CD8-positive, alpha-beta memory T cell (primary cell): ENCODE results near the gene FAM89A. TPM values are rescaled to one million over a fixed set of nuclear protein-coding genes. Genes with fewer than 3 reads are reported as not detected.
A peak's percentile ranks its signal among the peaks of the same experiment; 100 is the strongest.

Experiments used
- CTCF ChIA-PET: fragments of 350-600 bp; sonication (Branson Sonifier 250); formaldehyde crosslinking; loops from one replicate; lab custom pipeline; 2021; ENCODE audit warnings: antibody characterized with exemption; lab: Charles Lee
- POLR2A ChIA-PET: fragments of 350-600 bp; sonication (Branson Sonifier 250); formaldehyde crosslinking; loops from one replicate; lab custom pipeline; 2021; ENCODE audit warnings: antibody characterized with exemption; lab: Charles Lee
- DNase-seq, 5 donors: peaks; one replicate each; pipeline versions ENCODE4 v3.0.0 to v3.0.0-alpha.2; 2020 to 2022; ENCODE audit warnings: mixed read lengths in 1 of 5
- H3K27ac ChIP-seq: one replicate; pipeline ENCODE4 v1.7.0; 2013; ENCODE audit warnings: low read depth, mild to moderate bottlenecking, low read length, moderate library complexity
- H3K27me3 ChIP-seq: 2 replicates; pipeline ENCODE4 v1.7.0; 2013; ENCODE audit warnings: low read length, mild to moderate bottlenecking; ENCODE audit not compliant: insufficient read depth, poor library complexity, severe bottlenecking
- H3K36me3 ChIP-seq: 2 replicates; pipeline ENCODE4 v1.7.0; 2013; ENCODE audit warnings: mild to moderate bottlenecking, low read length, moderate library complexity; ENCODE audit not compliant: insufficient read depth
- H3K4me1 ChIP-seq: 2 replicates; pipeline ENCODE4 v1.7.0; 2013; ENCODE audit warnings: mild to moderate bottlenecking, low read length, moderate library complexity; ENCODE audit not compliant: insufficient read depth
- H3K4me3 ChIP-seq: 2 replicates; pipeline ENCODE4 v1.7.0; 2013; ENCODE audit warnings: mild to moderate bottlenecking, low read length
- H3K9me3 ChIP-seq: 2 replicates; pipeline ENCODE4 v1.7.0; 2013; ENCODE audit warnings: mild to moderate bottlenecking, low read length
- H3K27ac Mint-ChIP-seq, 8 donors: one replicate each; pipeline ENCODE4 v1.8.0; 2020 to 2021; ENCODE audit warnings: mixed read lengths in 8 of 8, mild to moderate bottlenecking in 6 of 8, inconsistent platforms in 3 of 8, moderate library complexity in 3 of 8
- H3K27me3 Mint-ChIP-seq, 2 donors: one replicate each; pipeline ENCODE4 v1.8.0; 2020 to 2021; ENCODE audit warnings: mixed read lengths in 2 of 2, mild to moderate bottlenecking in 1 of 2, moderate library complexity in 1 of 2
- H3K36me3 Mint-ChIP-seq, 3 donors: one replicate each; pipeline ENCODE4 v1.8.0; 2020 to 2021; ENCODE audit warnings: mixed read lengths in 3 of 3, inconsistent platforms in 1 of 3, mild to moderate bottlenecking in 1 of 3
- H3K4me1 Mint-ChIP-seq, 3 donors: one replicate each; pipeline ENCODE4 v1.8.0; 2020 to 2021; ENCODE audit warnings: mixed read lengths in 3 of 3, inconsistent platforms in 1 of 3, mild to moderate bottlenecking in 1 of 3
- H3K4me3 Mint-ChIP-seq, 7 donors: one replicate each; pipeline ENCODE4 v1.8.0; 2020 to 2021; ENCODE audit warnings: mixed read lengths in 7 of 7, mild to moderate bottlenecking in 6 of 7, moderate library complexity in 4 of 7, inconsistent platforms in 2 of 7
- H3K9me3 Mint-ChIP-seq, 5 donors: one replicate each; pipeline ENCODE4 v1.8.0; 2020 to 2022; ENCODE audit warnings: mixed read lengths in 5 of 5, mild to moderate bottlenecking in 3 of 5, moderate library complexity in 2 of 5, inconsistent platforms in 1 of 5
- polyA plus RNA-seq: library from polyadenylated mRNA; unstranded; fragments of 300-500 nt; fragmentation: Illumina TruSeq; gene quantifications from one replicate; pipeline ENCODE4 v1.2.3, GENCODE V29; 2021
- total RNA-seq, 2 experiments: library from RNA; stranded (reverse); gene quantifications; one replicate each; pipeline ENCODE4 v1.2.3, GENCODE V29; 2021

Gene FAM89A
- total and polyA plus RNA-seq, 3 experiments from 2014 or later: 10.5 to 14.8 (median 12.1) TPM

DNA sequence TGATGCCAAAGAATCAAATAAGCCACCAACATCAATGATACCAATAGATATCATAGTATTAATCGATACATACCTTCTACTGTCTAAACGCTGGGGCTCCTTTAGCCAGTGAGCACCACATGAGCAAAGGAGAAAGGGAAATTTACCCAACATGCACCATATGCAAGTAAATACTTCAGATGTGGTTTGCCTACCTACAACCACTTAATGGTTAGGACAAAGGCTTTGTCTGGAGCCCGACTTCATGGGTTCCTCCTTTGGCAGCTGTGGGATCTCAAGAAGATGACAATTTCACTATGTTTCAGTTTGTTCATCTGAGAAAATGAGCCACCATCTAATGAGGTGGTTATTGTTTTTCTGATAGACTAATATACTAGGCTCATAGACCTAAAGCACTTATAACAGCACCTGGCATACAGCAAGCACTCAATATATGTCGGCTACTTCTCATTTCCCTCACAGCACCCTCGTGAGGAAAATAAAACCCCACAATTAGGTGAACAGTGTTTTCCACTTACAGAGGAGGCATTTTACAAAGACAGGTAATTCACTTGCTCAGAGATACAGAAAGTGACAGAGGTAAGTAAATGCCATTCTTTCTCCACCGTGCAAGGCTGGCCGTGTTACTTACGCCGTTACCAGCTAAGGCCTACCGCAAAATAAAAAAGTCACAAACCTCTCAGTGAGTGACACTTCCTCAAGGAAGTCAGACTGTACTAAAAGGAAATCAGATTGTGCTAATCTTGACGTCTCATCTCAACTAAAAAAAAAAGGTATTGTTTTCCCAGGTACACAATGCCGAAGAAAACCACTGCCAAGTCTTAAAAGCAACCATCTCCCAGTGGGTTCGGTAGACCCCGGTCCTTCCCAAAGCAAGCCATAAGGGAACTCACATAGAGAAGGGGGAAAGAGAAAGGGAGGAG, 63.0 kb downstream of the FAM89A start:
- no peaks in the 10 kb centered on the region for H3K27me3 ChIP-seq
- Mint-ChIP-seq H3K4me1 (peaks cover 54 to 68% (median 66%) of the 10 kb centered on the region in 3 donors), H3K27me3 (no peaks in the 10 kb centered on the region), H3K27ac (peak overlapping the region; percentile 90 to 100 (median 98)), H3K4me3 (peak overlapping the region; percentile 93 to 100 (median 95)), H3K36me3 (peaks cover 0 to 23% (median 3%) of the 10 kb centered on the region in 3 donors), H3K9me3 (no peaks in the 10 kb centered on the region)
- peak; percentile 15 to 76 (median 65) for DNase-seq
- no peaks in the 10 kb centered on the region for H3K9me3 ChIP-seq
- POLR2A ChIA-PET: no interaction called here
- peak overlapping the region; percentile 62 for H3K27ac ChIP-seq
- peak overlapping the region; percentile 67 for H3K4me3 ChIP-seq
- CTCF ChIA-PET: interaction anchor here (1.1 to 1.6 kb wide), 4 partner anchors 10 to 60 kb away, joined by 3 to 5 read pairs (median 4); no protein-coding TSS in a partner anchor
- peaks cover 9% of the 10 kb centered on the region for H3K36me3 ChIP-seq
- peaks cover 59% of the 10 kb centered on the region for H3K4me1 ChIP-seq

DNA sequence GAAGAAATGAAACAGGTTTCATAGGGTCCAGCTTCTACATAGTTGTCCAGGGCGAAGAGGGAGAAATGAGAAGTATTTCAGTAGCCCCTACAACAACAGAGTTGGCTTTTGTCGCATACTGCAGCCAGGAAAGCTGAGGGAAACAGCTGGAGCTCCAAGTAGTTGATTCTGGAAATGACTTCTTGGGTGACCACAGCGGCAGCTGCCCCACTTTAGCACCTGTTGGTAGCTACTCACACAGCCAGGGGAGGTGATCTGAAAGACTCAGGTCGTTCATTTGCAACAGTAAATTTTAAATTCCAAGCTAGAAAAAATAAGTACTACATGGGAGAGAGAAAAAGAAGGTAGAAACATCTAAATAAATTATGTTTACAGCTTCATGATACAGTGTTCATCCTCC, 63.7 kb downstream of the FAM89A start:
- H3K4me3 Mint-ChIP-seq: peak overlapping the region in 5 of 7 donors; percentile 31 to 100 (median 93)
- CTCF ChIA-PET: interaction anchor here (0.6 to 1.6 kb wide), 5 partner anchors 11 to 60 kb away, joined by 3 to 5 read pairs (median 4); no protein-coding TSS in a partner anchor
- H3K27me3 ChIP-seq: no peaks in the 10 kb centered on the region
- POLR2A ChIA-PET: no interaction called here
- H3K4me1 ChIP-seq: peaks cover 65% of the 10 kb centered on the region
- H3K27me3 Mint-ChIP-seq: no peaks in the 10 kb centered on the region
- peak overlapping the region; percentile 90 to 100 (median 98) for H3K27ac Mint-ChIP-seq
- DNase-seq: no peak
- H3K9me3 Mint-ChIP-seq: no peaks in the 10 kb centered on the region
- no peaks in the 10 kb centered on the region for H3K9me3 ChIP-seq
- H3K36me3 Mint-ChIP-seq: peaks cover 0 to 23% (median 3%) of the 10 kb centered on the region in 3 donors
- H3K4me3 ChIP-seq: no peak overlapping the region
- peaks cover 61 to 75% (median 73%) of the 10 kb centered on the region in 3 donors for H3K4me1 Mint-ChIP-seq
- H3K36me3 ChIP-seq: peaks cover 9% of the 10 kb centered on the region
- no peak overlapping the region for H3K27ac ChIP-seq

DNA sequence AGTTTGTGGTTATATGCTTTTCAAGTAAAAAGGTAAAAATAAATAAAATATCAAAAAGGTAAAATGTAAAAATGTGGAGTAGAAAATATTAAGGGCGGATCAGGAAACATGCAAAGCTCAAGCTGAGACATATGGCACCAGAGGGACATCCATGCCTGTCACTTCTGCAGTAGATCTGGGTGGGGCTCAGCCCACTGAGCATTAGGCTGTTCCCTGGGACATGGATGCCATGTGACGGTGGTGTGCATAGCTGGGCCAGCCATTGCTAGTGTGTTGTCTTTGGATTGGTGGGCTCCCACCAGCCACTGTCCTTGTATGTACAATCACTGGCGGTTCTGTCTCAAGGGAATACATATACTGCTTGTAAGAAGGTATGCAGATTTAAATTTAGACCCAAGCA, 64.4 kb downstream of the FAM89A start:
- Histone ChIP-seq H3K36me3 (peaks cover 9% of the 10 kb centered on the region), H3K4me1 (peaks cover 68% of the 10 kb centered on the region), H3K27me3 (no peaks in the 10 kb centered on the region), H3K27ac (no peak overlapping the region), H3K9me3 (no peaks in the 10 kb centered on the region), H3K4me3 (no peak overlapping the region)
- Mint-ChIP-seq H3K36me3 (peaks cover 0 to 24% (median 3%) of the 10 kb centered on the region in 3 donors), H3K4me3 (peak overlapping the region in 3 of 7 donors; percentile 16 to 49 (median 23)), H3K27ac (peak overlapping the region in 7 of 8 donors; percentile 29 to 99 (median 96)), H3K27me3 (no peaks in the 10 kb centered on the region), H3K4me1 (peaks cover 66 to 79% (median 75%) of the 10 kb centered on the region in 3 donors), H3K9me3 (no peaks in the 10 kb centered on the region)
- CTCF ChIA-PET: interaction anchor here (0.6 to 1.6 kb wide), 4 partner anchors 11 to 59 kb away, joined by 3 to 5 read pairs (median 4); no protein-coding TSS in a partner anchor
- POLR2A ChIA-PET: interaction anchor here (0.6 kb wide), 1 partner anchor 56 kb away, joined by 3 read pairs; no protein-coding TSS in a partner anchor
- no peak for DNase-seq

DNA sequence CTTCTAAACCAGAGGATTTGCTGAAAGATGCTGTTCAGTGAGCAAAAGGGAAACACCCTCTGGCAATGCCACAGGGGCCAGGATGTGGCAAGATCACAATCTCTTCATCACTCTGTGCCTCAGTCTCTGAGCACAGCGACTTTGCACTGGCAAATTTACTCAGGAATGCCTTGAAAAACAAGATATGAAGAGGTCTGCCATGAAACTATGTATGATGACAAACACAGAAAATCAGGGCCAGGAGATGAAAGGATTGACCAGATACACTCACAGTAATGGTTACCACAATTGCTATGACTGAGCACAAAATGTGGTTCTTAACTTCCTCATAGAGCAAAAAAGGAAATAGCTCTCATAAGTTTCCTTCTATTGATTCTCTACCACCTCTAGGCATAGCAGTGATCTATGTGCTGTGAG, 67.2 kb downstream of the FAM89A start:
- H3K4me3 Mint-ChIP-seq: peak overlapping the region; percentile 20 to 82 (median 68)
- peak; percentile 39 to 82 (median 75) for DNase-seq
- no peaks in the 10 kb centered on the region for H3K9me3 ChIP-seq
- peaks cover 76 to 86% (median 85%) of the 10 kb centered on the region in 3 donors for H3K4me1 Mint-ChIP-seq
- H3K9me3 Mint-ChIP-seq: no peaks in the 10 kb centered on the region
- peaks cover 19% of the 10 kb centered on the region for H3K36me3 ChIP-seq
- peaks cover 3 to 28% (median 8%) of the 10 kb centered on the region in 3 donors for H3K36me3 Mint-ChIP-seq
- no peak overlapping the region for H3K27ac ChIP-seq
- H3K27ac Mint-ChIP-seq: peak overlapping the region; percentile 24 to 95 (median 76)
- H3K27me3 Mint-ChIP-seq: no peaks in the 10 kb centered on the region
- CTCF ChIA-PET: interaction anchor here (0.9 to 1.1 kb wide), 3 partner anchors 14 to 68 kb away, joined by 3 read pairs; no protein-coding TSS in a partner anchor
- H3K4me1 ChIP-seq: peaks cover 63% of the 10 kb centered on the region
- POLR2A ChIA-PET: interaction anchor here (0.6 to 1.2 kb wide), 2 partner anchors 12 to 328 kb away, joined by 3 to 6 read pairs; no protein-coding TSS in a partner anchor
- H3K4me3 ChIP-seq: peak overlapping the region; percentile 10
- H3K27me3 ChIP-seq: no peaks in the 10 kb centered on the region

DNA sequence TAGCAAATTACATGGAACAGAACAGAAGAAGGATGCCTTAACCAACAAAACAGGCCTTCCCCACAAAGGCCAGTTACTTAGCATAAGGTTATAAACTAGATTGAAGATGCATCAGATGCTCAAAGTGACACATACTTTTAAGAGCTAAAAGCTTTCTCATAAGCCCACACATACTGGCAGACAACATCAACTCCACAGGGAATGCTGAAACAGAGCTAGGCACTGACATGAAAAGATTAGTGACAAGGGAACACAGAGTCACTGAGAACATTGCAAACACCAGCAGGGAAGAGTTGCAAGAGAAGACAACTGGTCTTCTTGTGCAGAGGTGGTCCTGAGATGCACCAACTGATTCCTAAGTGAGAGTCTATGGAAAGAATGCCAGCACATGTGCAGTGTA, 68.3 kb downstream of the FAM89A start:
- Mint-ChIP-seq H3K9me3 (no peaks in the 10 kb centered on the region), H3K4me1 (peaks cover 69 to 81% (median 77%) of the 10 kb centered on the region in 3 donors), H3K27me3 (no peaks in the 10 kb centered on the region), H3K36me3 (peaks cover 3 to 23% (median 8%) of the 10 kb centered on the region in 3 donors), H3K4me3 (peak overlapping the region in 1 of 7 donors; percentile 20), H3K27ac (peak overlapping the region; percentile 9 to 95 (median 60))
- Histone ChIP-seq H3K27ac (no peak overlapping the region), H3K4me1 (peaks cover 59% of the 10 kb centered on the region), H3K4me3 (no peak overlapping the region), H3K27me3 (no peaks in the 10 kb centered on the region), H3K36me3 (peaks cover 19% of the 10 kb centered on the region), H3K9me3 (no peaks in the 10 kb centered on the region)
- ChIA-PET POLR2A (no interaction called here), CTCF (no interaction called here)
- no peak for DNase-seq

DNA sequence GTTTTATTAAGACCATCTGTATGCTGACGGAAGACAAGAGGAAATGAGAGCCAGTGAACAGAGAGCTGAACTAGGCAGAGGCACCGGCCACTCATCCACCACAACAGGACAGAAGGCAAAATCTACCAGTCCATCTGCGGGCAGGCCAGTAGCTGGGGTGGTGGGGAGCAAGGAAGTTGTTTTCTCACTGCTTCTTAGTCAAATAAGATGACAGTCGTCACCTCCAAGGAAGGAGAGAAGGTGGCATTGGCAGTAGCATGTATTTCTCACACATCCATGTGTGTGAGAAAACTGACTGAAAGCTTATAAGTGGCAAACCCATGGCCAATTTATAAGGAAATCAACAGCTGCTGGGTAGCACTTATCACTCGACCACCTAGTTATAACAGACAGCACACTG, 69.6 kb downstream of the FAM89A start:
- no peak overlapping the region for H3K27ac ChIP-seq
- no peak overlapping the region for H3K4me3 ChIP-seq
- H3K36me3 Mint-ChIP-seq: peaks cover 3 to 11% (median 5%) of the 10 kb centered on the region in 3 donors
- no peaks in the 10 kb centered on the region for H3K27me3 ChIP-seq
- H3K9me3 Mint-ChIP-seq: no peaks in the 10 kb centered on the region
- H3K36me3 ChIP-seq: peaks cover 11% of the 10 kb centered on the region
- no peaks in the 10 kb centered on the region for H3K9me3 ChIP-seq
- no peaks in the 10 kb centered on the region for H3K27me3 Mint-ChIP-seq
- peaks cover 57 to 70% (median 69%) of the 10 kb centered on the region in 3 donors for H3K4me1 Mint-ChIP-seq
- peak overlapping the region in 1 of 7 donors; percentile 23 for H3K4me3 Mint-ChIP-seq
- H3K27ac Mint-ChIP-seq: peak overlapping the region in 7 of 8 donors; percentile 13 to 57 (median 52)
- H3K4me1 ChIP-seq: peaks cover 47% of the 10 kb centered on the region
- ChIA-PET CTCF (interaction anchor here (0.8 kb wide), 1 partner anchor 12 kb away, joined by 3 read pairs; no protein-coding TSS in a partner anchor), POLR2A (interaction anchor here (0.5 kb wide), 1 partner anchor 70 kb away, joined by 5 read pairs; the partner anchor contains the start of gene FAM89A)
- no peak for DNase-seq
